BJ (cell line): ENCODE results near the gene RGS3. TPM values are rescaled to one million over a fixed set of nuclear protein-coding genes. Genes with fewer than 3 reads are reported as not detected.

Experiments used
- CTCF ChIA-PET: fragments of 350-600 bp; formaldehyde crosslinking; extraction: SDS; loops from one replicate; lab custom pipeline; 2021; ENCODE audit warnings: antibody characterized with exemption, inconsistent platforms; lab: Yijun Ruan, JAX
- POLR2A ChIA-PET: fragments of 300-600 bp; sonication (Branson Sonifier 250); formaldehyde crosslinking; extraction: SDS; loops from one replicate; lab custom pipeline; 2021; ENCODE audit warnings: antibody characterized with exemption; lab: Charles Lee
- DNase-seq: peaks from one replicate; pipeline ENCODE4 v3.0.0-alpha.2; 2011; ENCODE audit warnings: low read depth
- H3K27me3 ChIP-seq: 2 replicates; pipeline ENCODE4 v1.6.0; 2011; ENCODE audit warnings: low read length; ENCODE audit not compliant: control insufficient read depth, insufficient read depth
- H3K36me3 ChIP-seq: 2 replicates; pipeline ENCODE4 v1.5.1; 2011; ENCODE audit warnings: low read length; ENCODE audit not compliant: control insufficient read depth, insufficient read depth
- H3K4me3 ChIP-seq: 2 replicates; pipeline ENCODE4 v1.5.1; 2011; ENCODE audit warnings: low read depth, mild to moderate bottlenecking, control low read depth, low read length
- CTCF ChIP-seq: IDR thresholded peaks from 2 replicates; pipeline ENCODE4 v1.5.1; 2011; ENCODE audit warnings: low read depth, mild to moderate bottlenecking, control low read depth, inconsistent platforms, low read length, moderate library complexity; ENCODE audit not compliant: insufficient read depth
- polyA plus RNA-seq: library from polyadenylated mRNA; depleted of rRNA; stranded (reverse); fragments of >200 nt; gene quantifications from 2 replicates; pipeline ENCODE4 v1.2.3, GENCODE V29; 2011

RGS3 gene
- polyA plus RNA-seq, 1 experiment, result 66.4 TPM

DNA sequence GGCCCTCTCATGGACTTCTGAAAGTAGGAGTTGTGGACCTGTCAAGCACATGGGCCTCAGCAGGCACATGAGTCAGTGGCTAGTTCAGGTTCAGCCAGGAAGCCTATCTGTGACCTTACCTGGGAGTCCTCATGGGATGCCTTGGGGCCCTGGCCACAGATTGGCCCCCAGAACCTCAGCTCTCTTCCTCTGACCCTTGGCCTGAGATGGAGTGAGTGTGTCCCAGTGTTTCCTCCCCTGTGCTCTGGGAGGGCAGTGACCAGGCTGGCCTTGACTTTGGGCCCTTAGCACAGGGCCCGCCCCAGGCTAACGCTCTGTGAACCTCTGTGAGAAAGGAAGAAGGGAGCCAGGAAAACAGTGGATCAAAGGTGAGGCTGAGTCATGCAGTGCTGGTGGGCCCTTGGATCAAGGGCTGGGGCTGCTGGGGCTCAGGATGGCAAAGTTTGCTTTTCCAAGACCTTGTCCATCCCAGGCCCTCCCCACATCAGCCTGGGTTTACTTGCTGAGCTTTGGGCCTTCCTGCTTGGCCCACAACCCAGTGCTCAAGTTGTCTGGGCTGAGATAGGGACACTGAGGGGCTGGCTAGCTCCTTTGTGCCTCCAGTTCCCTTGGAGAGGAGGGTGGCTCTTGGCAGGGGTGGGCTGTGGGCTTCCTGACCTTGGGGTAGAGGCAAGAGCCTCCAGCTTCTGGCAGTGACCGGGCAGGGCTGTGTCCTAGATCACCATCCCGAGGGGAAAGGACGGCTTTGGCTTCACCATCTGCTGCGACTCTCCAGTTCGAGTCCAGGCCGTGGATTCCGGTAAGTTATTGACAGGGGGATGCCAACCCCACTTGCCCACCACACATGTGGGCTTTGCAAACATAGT lies 41.4 kb downstream of the RGS3 start:
- POLR2A ChIA-PET, result no interaction called here
- DNase-seq, result no peak
- H3K27me3 ChIP-seq, result no peaks in the 10 kb centered on the region
- CTCF ChIA-PET, result no interaction called here
- TF ChIP-seq CTCF, result no peak
- H3K36me3 ChIP-seq, result no peaks in the 10 kb centered on the region
- H3K4me3 ChIP-seq, result no peak overlapping the region

DNA sequence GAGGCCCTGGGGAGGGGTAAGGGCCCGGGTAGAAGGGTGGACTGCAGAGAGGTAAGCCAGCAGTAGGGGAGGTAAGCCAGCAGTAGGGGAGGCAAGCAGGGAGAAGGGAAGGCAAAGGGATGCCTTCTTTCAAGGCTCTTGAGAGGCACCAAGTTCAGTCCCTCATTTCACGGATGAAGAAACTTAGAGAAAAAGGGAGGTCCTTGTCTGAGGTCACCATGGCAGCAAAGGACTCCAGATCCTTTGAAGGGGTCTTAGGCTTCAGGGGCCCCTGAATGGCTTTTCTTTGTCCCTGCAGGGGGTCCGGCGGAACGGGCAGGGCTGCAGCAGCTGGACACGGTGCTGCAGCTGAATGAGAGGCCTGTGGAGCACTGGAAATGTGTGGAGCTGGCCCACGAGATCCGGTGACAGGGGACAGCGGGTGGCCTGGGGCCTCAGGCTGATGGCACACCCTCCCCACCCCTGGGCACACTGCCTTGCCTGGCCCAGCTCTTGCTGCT lies 42.6 kb downstream of the RGS3 start:
- POLR2A ChIA-PET, result no interaction called here
- CTCF ChIA-PET, result interaction anchor here (1.1 kb wide), 1 partner anchor 10 kb away, joined by 4 read pairs; no protein-coding TSS in a partner anchor
- TF ChIP-seq CTCF, result no peak
- H3K4me3 ChIP-seq, result no peak overlapping the region
- H3K27me3 ChIP-seq, result no peaks in the 10 kb centered on the region
- no peaks in the 10 kb centered on the region for H3K36me3 ChIP-seq
- no peak for DNase-seq

- H3K27me3 ChIP-seq, result no peaks in the 10 kb centered on the region
- no peak for DNase-seq
- ChIA-PET CTCF (interaction anchor here (0.8 to 1.6 kb wide), 5 partner anchors 12 to 82 kb away, joined by 3 to 5 read pairs (median 4); no protein-coding TSS in a partner anchor), POLR2A (no interaction called here)
- no peak overlapping the region for H3K4me3 ChIP-seq
- no peaks in the 10 kb centered on the region for H3K36me3 ChIP-seq
- TF ChIP-seq CTCF, result no peak
These were observed 43.7 kb downstream of the RGS3 start for GRCh38 chr9:113507256-113507655.

GRCh38 chr9:113508111-113508749 lies 44.7 kb downstream of the RGS3 start:
- ChIA-PET POLR2A (no interaction called here), CTCF (interaction anchor here (0.8 to 1.6 kb wide), 5 partner anchors 15 to 81 kb away, joined by 3 to 5 read pairs (median 4); no protein-coding TSS in a partner anchor)

More at GRCh38 chr9:113508111-113508749, 44.7 kb downstream of the RGS3 start:
- H3K4me3 ChIP-seq, result no peak overlapping the region
- TF ChIP-seq CTCF, result peak; percentile 13; the same call in 1 of the 2 replicates
- DNase-seq, result no peak
- H3K36me3 ChIP-seq, result no peaks in the 10 kb centered on the region
- no peaks in the 10 kb centered on the region for H3K27me3 ChIP-seq
